Endothelial cell of umbilical vein (primary cell): Measurements from ENCODE around the gene AASDH.

ENCODE experiments used
- CTCF ChIP-seq, 2 donors: IDR thresholded peaks; 1 replicate in 1 of 2; 2 replicates in 1 of 2; pipeline ENCODE4 v1.5.1; 2011; ENCODE audit warnings: low read length in 2 of 2, mild to moderate bottlenecking in 2 of 2, moderate library complexity in 2 of 2, control low read depth in 1 of 2, inconsistent platforms in 1 of 2, low read depth in 1 of 2; ENCODE audit not compliant: insufficient read depth in 1 of 2; ENCODE audit errors: extremely low read depth in 1 of 2
- EZH2 ChIP-seq: IDR thresholded peaks from 2 replicates; pipeline ENCODE4 v1.6.1; 2012; ENCODE audit warnings: borderline replicate concordance, low read depth, mild to moderate bottlenecking, moderate library complexity, low read length, inconsistent platforms; ENCODE audit not compliant: severe bottlenecking
- MYC ChIP-seq: IDR thresholded peaks from one replicate; pipeline ENCODE4 v1.6.1; 2011; ENCODE audit warnings: mild to moderate bottlenecking, low read depth, low read length
- POLR2AphosphoS5 ChIP-seq: IDR thresholded peaks from 2 replicates; pipeline ENCODE4 v1.6.1; 2012; ENCODE audit warnings: low read depth, mild to moderate bottlenecking, control low read depth, low read length, moderate library complexity; ENCODE audit not compliant: insufficient read depth

GRCh38 chr4:56414135-56414670, 26.9 kb upstream of the AASDH start:
- TF ChIP-seq MYC (no peak), CTCF (IDR thresholded peaks at IDR 0.05; ENCODE audit: extremely low read depth in 1 of 2, insufficient read depth in 1 of 2, low read depth in 1 of 2, low read length in 2 of 2) (no peak), EZH2 (no peak), POLR2AphosphoS5 (no peak)
